A549 (cell line): ENCODE data around the gene TEAD3. TPM values are rescaled to one million over a fixed set of nuclear protein-coding genes. Genes with fewer than 3 reads are reported as not detected.

Source experiments
- ATAC-seq, 2 experiments: fragments of 200-7000 bp in 1 of 2; fragments of >200 bp in 1 of 2; cut with Nextera tagmentation in 1 of 2; cut with Tn5 transposase in 1 of 2; 3 replicates each; pipeline versions ENCODE4 v1.8.0 to v1.9.1; 2018 to 2020; ENCODE audit warnings: mild to moderate bottlenecking in 1 of 2, moderate library complexity in 1 of 2
- CTCF ChIA-PET: fragments of 300-600 bp; sonication (Branson Sonifier 250); formaldehyde crosslinking; extraction: SDS; loops from one replicate; lab custom pipeline; 2021; ENCODE audit warnings: antibody characterized with exemption, inconsistent platforms; lab: Yijun Ruan, JAX
- POLR2A ChIA-PET: fragments of 350-600 bp; formaldehyde crosslinking; extraction: SDS; loops from one replicate; lab custom pipeline; 2021; ENCODE audit warnings: antibody characterized with exemption, inconsistent platforms; lab: Yijun Ruan, JAX
- DNase-seq, 2 experiments: peaks; one replicate each; pipeline versions ENCODE4 v3.0.0 to v3.0.0-alpha.2; 2011 to 2016; ENCODE audit warnings: low read depth in 1 of 2, low spot score in 1 of 2
- FAIRE-seq: peaks from 2 replicates; lab custom pipeline; 2011; peaks lifted over from hg19 to GRCh38; lab: Jason Lieb, UNC
- H3K27ac ChIP-seq, 2 experiments: fragments of >200 bp; sonication (Bioruptor Twin); formaldehyde crosslinking; 3 replicates each; pipeline ENCODE4 v1.5.1; 2016 to 2017
- H3K4me1 ChIP-seq: fragments of >200 bp; sonication (Bioruptor Twin); formaldehyde crosslinking; 3 replicates; pipeline ENCODE4 v1.6.1; 2016
- H3K4me2 ChIP-seq: fragments of >200 bp; sonication (Bioruptor Twin); formaldehyde crosslinking; 3 replicates; pipeline ENCODE4 v1.6.1; 2016
- H3K4me3 ChIP-seq: fragments of >200 bp; sonication (Bioruptor Twin); formaldehyde crosslinking; 3 replicates; pipeline ENCODE4 v1.5.1; 2016
- H3K9me3 ChIP-seq: fragments of >200 bp; sonication (Bioruptor Twin); formaldehyde crosslinking; 3 replicates; pipeline ENCODE4 v1.6.1; 2016
- CBX8 ChIP-seq: fragments of 200-600 bp; sonication (generic); IDR thresholded peaks from 2 replicates; pipeline ENCODE4 v1.6.1; 2016
- FOSB ChIP-seq: fragments of 250-450 bp; sonication (Bioruptor Pico); IDR thresholded peaks from 2 replicates; pipeline ENCODE4 v1.5.0; 2020; ENCODE audit warnings: mild to moderate bottlenecking, moderate library complexity
- FOSL2 ChIP-seq, 2 experiments: fragments of 450-650 bp in 1 of 2; fragments of >200 bp in 1 of 2; sonication (Bioruptor Twin) in 1 of 2; formaldehyde crosslinking; IDR thresholded peaks; 2 replicates each; pipeline versions ENCODE4 v1.5.0 to v1.6.1; 2016 to 2020; ENCODE audit warnings: mild to moderate bottlenecking in 1 of 2, moderate library complexity in 1 of 2
- FOXS1 ChIP-seq: fragments of 250-450 bp; sonication (Bioruptor Pico); IDR thresholded peaks from 2 replicates; pipeline ENCODE4 v1.5.0; 2020; ENCODE audit warnings: mild to moderate bottlenecking, moderate library complexity
- GATA3 ChIP-seq: IDR thresholded peaks from 2 replicates; pipeline ENCODE4 v1.6.1; 2012; ENCODE audit warnings: borderline replicate concordance
- HDAC2 ChIP-seq: fragments of 200-600 bp; sonication (generic); IDR thresholded peaks from 2 replicates; pipeline ENCODE4 v1.6.1; 2016
- HOXA7 ChIP-seq: fragments of 250-450 bp; sonication (Bioruptor Pico); IDR thresholded peaks from 2 replicates; pipeline ENCODE4 v1.5.0; 2020; ENCODE audit warnings: mild to moderate bottlenecking, moderate library complexity
- HOXB13 ChIP-seq: fragments of 250-450 bp; sonication (Bioruptor Pico); IDR thresholded peaks from 2 replicates; pipeline ENCODE4 v1.5.0; 2020; ENCODE audit warnings: low read depth, mild to moderate bottlenecking, moderate library complexity
- HOXB5 ChIP-seq: fragments of 250-450 bp; sonication (Bioruptor Pico); IDR thresholded peaks from 2 replicates; pipeline ENCODE4 v1.5.0; 2020; ENCODE audit warnings: mild to moderate bottlenecking, moderate library complexity
- JUNB ChIP-seq: fragments of >200 bp; sonication (Bioruptor Twin); formaldehyde crosslinking; IDR thresholded peaks from 2 replicates; pipeline ENCODE4 v1.6.1; 2016
- KDM1A ChIP-seq: fragments of 200-600 bp; sonication (generic); IDR thresholded peaks from 2 replicates; pipeline ENCODE4 v1.6.1; 2016; ENCODE audit warnings: low read depth, mild to moderate bottlenecking
- KDM5A ChIP-seq: fragments of 200-600 bp; sonication (generic); IDR thresholded peaks from 2 replicates; pipeline ENCODE4 v1.6.1; 2016; ENCODE audit warnings: antibody characterized with exemption, mild to moderate bottlenecking
- MAFK ChIP-seq: fragments of 450-650 bp; IDR thresholded peaks from 2 replicates; pipeline ENCODE4 v1.6.1; 2014; ENCODE audit not compliant: partially characterized antibody
- MAZ ChIP-seq: fragments of 150-350 bp; IDR thresholded peaks from 2 replicates; pipeline ENCODE4 v1.6.1; 2014; ENCODE audit warnings: antibody characterized with exemption, low read depth, low read length, borderline replicate concordance
- NR3C1 ChIP-seq: fragments of >200 bp; sonication (Bioruptor Twin); formaldehyde crosslinking; IDR thresholded peaks from 3 replicates; pipeline ENCODE4 v1.6.1; 2017
- POLR2A ChIP-seq: IDR thresholded peaks from 2 replicates; pipeline ENCODE4 v1.6.1; 2012; ENCODE audit warnings: mild to moderate bottlenecking, low read length
- RAD21 ChIP-seq, 2 experiments: fragments of >200 bp in 1 of 2; sonication (Bioruptor Twin) in 1 of 2; formaldehyde crosslinking in 1 of 2; IDR thresholded peaks in 1 of 2; conservative IDR thresholded peaks in 1 of 2; 2 replicates in 1 of 2; 3 replicates in 1 of 2; pipeline ENCODE4 v1.6.1; 2012 to 2018; ENCODE audit warnings: inconsistent platforms in 1 of 2
- SMC3 ChIP-seq: fragments of >200 bp; sonication (Bioruptor Twin); formaldehyde crosslinking; IDR thresholded peaks from 3 replicates; pipeline ENCODE4 v1.6.1; 2018; ENCODE audit warnings: inconsistent platforms
- TFCP2L1 ChIP-seq: fragments of 250-450 bp; sonication (Bioruptor Pico); IDR thresholded peaks from 2 replicates; pipeline ENCODE4 v1.5.0; 2021; ENCODE audit warnings: mild to moderate bottlenecking
- TP53 ChIP-seq: fragments of 250-450 bp; sonication (Bioruptor Pico); IDR thresholded peaks from 2 replicates; pipeline ENCODE4 v1.5.0; 2021; ENCODE audit warnings: mild to moderate bottlenecking, moderate library complexity
- ZFP36 ChIP-seq: fragments of 450-650 bp; IDR thresholded peaks from 2 replicates; pipeline ENCODE4 v1.6.1; 2014; ENCODE audit warnings: borderline replicate concordance; ENCODE audit not compliant: partially characterized antibody
- ZNF302 ChIP-seq: fragments of 250-450 bp; sonication (Bioruptor Pico); IDR thresholded peaks from 2 replicates; pipeline ENCODE4 v1.9.0; 2021; ENCODE audit warnings: inconsistent platforms, mild to moderate bottlenecking, moderate library complexity
- WGBS: methylation state at CpG from one replicate; pipeline ENCODE4 v1.1.6; 2017; ENCODE audit errors: missing lambda C conversion rate; 5-methylcytosine and 5-hydroxymethylcytosine counted together
- polyA plus RNA-seq, 4 experiments: library from polyadenylated mRNA; depleted of rRNA in 3 of 4; stranded (reverse); fragments of >200 nt; fragmentation: RNase III in 1 of 4; extraction: RNeasy Plus Mini Kit Qiagen cat#74134 plus additional on column Dnase treatment in 1 of 4; gene quantifications; 2 replicates in 3 of 4; 3 replicates in 1 of 4; pipeline ENCODE4 v1.2.3, GENCODE V29; 2011 to 2017
- TF ChIP-seq, protein P1 (sequence below): fragments of >200 bp; sonication (Bioruptor Twin); formaldehyde crosslinking; IDR thresholded peaks from 2 replicates; pipeline ENCODE4 v1.6.1; 2016
- TF ChIP-seq, protein P2 (sequence below): fragments of 150-350 bp; IDR thresholded peaks from 2 replicates; pipeline ENCODE4 v1.6.1; 2014; ENCODE audit warnings: low read depth, mild to moderate bottlenecking, low read length
- TF ChIP-seq, protein P3 (sequence below): fragments of >200 bp; sonication (Bioruptor Twin); formaldehyde crosslinking; IDR thresholded peaks from 3 replicates; pipeline ENCODE4 v1.5.1; 2016
- TF ChIP-seq, protein P4 (sequence below): IDR thresholded peaks from 2 replicates; pipeline ENCODE4 v1.6.1; 2012; ENCODE audit warnings: low read depth, borderline replicate concordance
- TF ChIP-seq, protein P5 (sequence below): fragments of 250-450 bp; sonication (Bioruptor Pico); IDR thresholded peaks from 2 replicates; pipeline ENCODE4 v1.5.0; 2021; ENCODE audit warnings: mild to moderate bottlenecking, moderate library complexity, borderline replicate concordance

TEAD3 gene
- polyA plus RNA-seq, 2 of the 4 experiments (the other 2 are of a cell fraction), result 2.1 to 4.2 TPM

DNA sequence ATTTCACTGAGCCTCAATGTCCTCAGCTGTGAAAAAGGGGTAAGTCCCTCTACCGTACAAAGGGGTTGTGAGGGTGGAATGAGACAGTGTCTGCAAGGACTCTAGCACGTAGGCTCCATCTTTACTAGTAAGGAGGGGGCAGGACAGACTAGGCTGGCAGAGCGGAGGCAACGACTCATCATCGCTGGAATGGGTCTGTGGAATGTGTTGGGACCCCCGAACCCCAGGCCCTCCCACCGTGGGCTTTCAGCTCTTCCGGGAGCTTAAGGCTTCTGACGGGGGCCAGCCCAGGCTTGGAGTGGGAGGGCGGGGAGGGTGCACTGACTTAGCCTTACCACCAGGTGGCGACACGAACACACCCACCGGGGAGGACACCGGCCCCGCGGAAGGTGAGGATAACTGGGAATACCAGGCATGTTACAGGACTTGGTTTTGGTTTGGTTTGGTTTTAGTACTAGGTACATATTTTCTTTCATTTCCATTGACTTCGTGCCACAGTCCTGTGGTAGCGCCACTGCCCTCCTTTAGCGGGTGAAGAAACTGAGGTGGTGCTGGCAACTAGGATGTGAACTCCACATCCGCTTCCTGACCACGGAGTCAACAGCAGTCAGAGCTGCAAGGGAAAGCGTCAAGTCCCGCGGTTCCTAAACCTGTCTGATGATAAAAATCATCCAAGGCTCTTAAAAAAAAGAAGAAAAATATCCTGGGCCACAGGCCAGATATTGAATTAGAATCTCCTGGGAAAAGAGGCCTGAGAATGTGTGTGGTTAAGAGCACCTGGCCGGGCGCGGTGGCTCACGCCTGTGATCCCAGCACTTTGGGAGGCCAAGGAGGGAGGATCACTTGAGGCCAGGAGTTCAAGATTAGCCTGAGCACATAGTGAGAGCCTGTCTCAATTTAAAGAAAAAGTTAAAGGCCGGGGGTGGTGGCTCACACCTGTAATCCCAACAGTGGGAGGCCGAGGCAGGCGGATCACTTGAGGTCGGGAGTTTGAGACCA lies 26.1 kb upstream of the TEAD3 start:
- CTCF ChIA-PET, result interaction anchor here (0.6 to 5.4 kb wide), 27 partner anchors 8 to 571 kb away, joined by 3 to 67 read pairs (median 4); partner anchors contain the start of gene ARMC12
- WGBS, result 45% methylated on average over 27 of the region's 32 CpGs

DNA sequence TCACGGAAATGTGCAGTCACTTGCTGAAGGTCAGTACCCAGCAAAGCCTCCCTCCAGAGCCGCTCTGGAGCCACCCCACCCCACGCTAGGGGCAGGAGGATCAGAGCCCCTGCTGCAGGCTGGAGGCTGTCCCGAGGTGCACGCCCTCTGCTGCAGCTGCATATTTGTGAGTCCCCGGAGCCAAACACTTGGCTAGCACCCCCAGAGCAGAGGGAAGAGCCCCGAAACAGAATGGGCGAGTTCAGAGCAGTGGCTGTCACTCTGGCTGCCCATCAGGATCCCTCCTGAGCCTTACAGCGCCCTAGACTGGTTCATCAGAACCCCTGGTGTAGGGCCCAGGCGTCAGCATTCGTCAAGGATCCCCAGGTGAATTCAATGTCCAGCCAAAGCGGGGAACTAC lies 25.3 kb upstream of the TEAD3 start:
- ChIA-PET CTCF (interaction anchor here (0.6 to 5.4 kb wide), 15 partner anchors 11 to 572 kb away, joined by 3 to 67 read pairs (median 4); partner anchors contain the start of gene ARMC12), POLR2A (no interaction called here)
- TF ChIP-seq RAD21 (conservative IDR thresholded peaks at IDR 0.05 in 1 of 2, IDR thresholded peaks at IDR 0.05 in 1 of 2), result no peak
- no peak for TF ChIP-seq KDM1A
- TF ChIP-seq GATA3, result no peak
- TF ChIP-seq FOSB, result no peak
- TF ChIP-seq, protein P1, sequence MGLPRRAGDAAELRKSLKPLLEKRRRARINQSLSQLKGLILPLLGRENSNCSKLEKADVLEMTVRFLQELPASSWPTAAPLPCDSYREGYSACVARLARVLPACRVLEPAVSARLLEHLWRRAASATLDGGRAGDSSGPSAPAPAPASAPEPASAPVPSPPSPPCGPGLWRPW, result no peak
- no peak for TF ChIP-seq HDAC2
- TF ChIP-seq, all 56 proteins: peak for 0
- Histone ChIP-seq H3K4me1 (no peaks in the 10 kb centered on the region), H3K9me3 (no peaks in the 10 kb centered on the region), H3K4me2 (no peak overlapping the region), H3K27ac (no peak overlapping the region), H3K4me3 (no peak overlapping the region)
- FAIRE-seq (no peak), DNase-seq (no peak), ATAC-seq (no peak)
- 71% methylated on average over 3 of the region's 12 CpGs for WGBS

More for the DNA sequence above, 26.1 kb upstream of the TEAD3 start:
- no peak overlapping the region for H3K4me3 ChIP-seq
- POLR2A ChIA-PET, result no interaction called here
- TF ChIP-seq SMC3 (peak; percentile 80), MAFK (no peak), FOSL2 (IDR thresholded peaks at IDR 0.05) (no peak), FOSL2 (CRISPR knock-in tag; IDR thresholded peaks at IDR 0.05) (no peak), KDM5A (no peak), RAD21 (conservative IDR thresholded peaks at IDR 0.05 in 1 of 2, IDR thresholded peaks at IDR 0.05 in 1 of 2) (peak; percentile 84), HOXA7 (no peak)
- TF ChIP-seq, protein P2, sequence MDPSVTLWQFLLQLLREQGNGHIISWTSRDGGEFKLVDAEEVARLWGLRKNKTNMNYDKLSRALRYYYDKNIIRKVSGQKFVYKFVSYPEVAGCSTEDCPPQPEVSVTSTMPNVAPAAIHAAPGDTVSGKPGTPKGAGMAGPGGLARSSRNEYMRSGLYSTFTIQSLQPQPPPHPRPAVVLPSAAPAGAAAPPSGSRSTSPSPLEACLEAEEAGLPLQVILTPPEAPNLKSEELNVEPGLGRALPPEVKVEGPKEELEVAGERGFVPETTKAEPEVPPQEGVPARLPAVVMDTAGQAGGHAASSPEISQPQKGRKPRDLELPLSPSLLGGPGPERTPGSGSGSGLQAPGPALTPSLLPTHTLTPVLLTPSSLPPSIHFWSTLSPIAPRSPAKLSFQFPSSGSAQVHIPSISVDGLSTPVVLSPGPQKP, result no peak
- TF ChIP-seq, protein P3, sequence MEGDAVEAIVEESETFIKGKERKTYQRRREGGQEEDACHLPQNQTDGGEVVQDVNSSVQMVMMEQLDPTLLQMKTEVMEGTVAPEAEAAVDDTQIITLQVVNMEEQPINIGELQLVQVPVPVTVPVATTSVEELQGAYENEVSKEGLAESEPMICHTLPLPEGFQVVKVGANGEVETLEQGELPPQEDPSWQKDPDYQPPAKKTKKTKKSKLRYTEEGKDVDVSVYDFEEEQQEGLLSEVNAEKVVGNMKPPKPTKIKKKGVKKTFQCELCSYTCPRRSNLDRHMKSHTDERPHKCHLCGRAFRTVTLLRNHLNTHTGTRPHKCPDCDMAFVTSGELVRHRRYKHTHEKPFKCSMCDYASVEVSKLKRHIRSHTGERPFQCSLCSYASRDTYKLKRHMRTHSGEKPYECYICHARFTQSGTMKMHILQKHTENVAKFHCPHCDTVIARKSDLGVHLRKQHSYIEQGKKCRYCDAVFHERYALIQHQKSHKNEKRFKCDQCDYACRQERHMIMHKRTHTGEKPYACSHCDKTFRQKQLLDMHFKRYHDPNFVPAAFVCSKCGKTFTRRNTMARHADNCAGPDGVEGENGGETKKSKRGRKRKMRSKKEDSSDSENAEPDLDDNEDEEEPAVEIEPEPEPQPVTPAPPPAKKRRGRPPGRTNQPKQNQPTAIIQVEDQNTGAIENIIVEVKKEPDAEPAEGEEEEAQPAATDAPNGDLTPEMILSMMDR, result peak; percentile 78
- peak; percentile 55 to 65 for DNase-seq
- no peak overlapping the region for H3K27ac ChIP-seq
- no peaks in the 10 kb centered on the region for H3K4me1 ChIP-seq
- ATAC-seq, result peak; percentile 93 to 96
- no peak for FAIRE-seq
- peak overlapping the region; percentile 41; the same call in 2 of the 3 replicates for H3K4me2 ChIP-seq
- H3K9me3 ChIP-seq, result no peaks in the 10 kb centered on the region

DNA sequence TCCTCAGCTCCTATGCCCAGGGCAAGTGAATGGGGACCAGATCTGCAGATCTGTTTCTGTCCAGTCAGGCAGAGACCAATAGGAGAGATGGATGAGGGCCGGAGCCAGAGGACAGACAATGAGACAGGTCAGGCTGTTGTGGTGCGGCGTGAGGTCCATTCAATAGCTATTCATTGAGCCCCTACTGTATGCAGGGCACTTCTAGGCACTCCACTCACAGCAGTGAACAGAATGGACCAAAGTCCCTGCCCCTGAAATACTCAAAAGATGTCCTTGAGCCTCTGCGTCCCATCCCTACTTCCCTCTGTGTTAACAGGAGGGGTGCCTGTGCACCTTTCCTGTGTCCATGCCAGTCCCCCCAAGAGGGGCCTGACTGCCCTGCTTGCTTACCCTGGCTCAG lies 24.4 kb upstream of the TEAD3 start:
- no peak overlapping the region for H3K4me3 ChIP-seq
- H3K4me1 ChIP-seq, result no peaks in the 10 kb centered on the region
- H3K27ac ChIP-seq, result no peak overlapping the region
- FAIRE-seq (no peak), ATAC-seq (0 out of 6 replicates have a peak, but pooled peaks of 1 of the 2 experiments have one; percentile 8), DNase-seq (no peak)
- H3K4me2 ChIP-seq, result no peak overlapping the region
- POLR2A ChIA-PET, result no interaction called here
- WGBS, result 83% methylated on average over 4 of the region's 4 CpGs
- H3K9me3 ChIP-seq, result no peaks in the 10 kb centered on the region
- CTCF ChIA-PET, result interaction anchor here (0.7 to 5.4 kb wide), 4 partner anchors 12 to 1168 kb away, joined by 3 to 67 read pairs (median 6); partner anchors contain the start of gene ARMC12
- no peak for TF ChIP-seq TP53 (CRISPR knock-in tag)
- no peak for TF ChIP-seq HOXA7
- TF ChIP-seq TFCP2L1 (CRISPR knock-in tag), result no peak
- no peak for TF ChIP-seq ZFP36
- TF ChIP-seq POLR2A, result no peak
- no peak for TF ChIP-seq FOXS1 (CRISPR knock-in tag)
- TF ChIP-seq, protein P4, sequence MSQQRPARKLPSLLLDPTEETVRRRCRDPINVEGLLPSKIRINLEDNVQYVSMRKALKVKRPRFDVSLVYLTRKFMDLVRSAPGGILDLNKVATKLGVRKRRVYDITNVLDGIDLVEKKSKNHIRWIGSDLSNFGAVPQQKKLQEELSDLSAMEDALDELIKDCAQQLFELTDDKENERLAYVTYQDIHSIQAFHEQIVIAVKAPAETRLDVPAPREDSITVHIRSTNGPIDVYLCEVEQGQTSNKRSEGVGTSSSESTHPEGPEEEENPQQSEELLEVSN, result no peak
- TF ChIP-seq HOXB5 (CRISPR knock-in tag), result no peak
- no peak for TF ChIP-seq JUNB
- TF ChIP-seq NR3C1, result no peak
- TF ChIP-seq HOXB13 (CRISPR knock-in tag), result no peak
- TF ChIP-seq MAZ, result no peak
- TF ChIP-seq MAFK, result no peak
- no peak for TF ChIP-seq CBX8
- TF ChIP-seq, protein P5, sequence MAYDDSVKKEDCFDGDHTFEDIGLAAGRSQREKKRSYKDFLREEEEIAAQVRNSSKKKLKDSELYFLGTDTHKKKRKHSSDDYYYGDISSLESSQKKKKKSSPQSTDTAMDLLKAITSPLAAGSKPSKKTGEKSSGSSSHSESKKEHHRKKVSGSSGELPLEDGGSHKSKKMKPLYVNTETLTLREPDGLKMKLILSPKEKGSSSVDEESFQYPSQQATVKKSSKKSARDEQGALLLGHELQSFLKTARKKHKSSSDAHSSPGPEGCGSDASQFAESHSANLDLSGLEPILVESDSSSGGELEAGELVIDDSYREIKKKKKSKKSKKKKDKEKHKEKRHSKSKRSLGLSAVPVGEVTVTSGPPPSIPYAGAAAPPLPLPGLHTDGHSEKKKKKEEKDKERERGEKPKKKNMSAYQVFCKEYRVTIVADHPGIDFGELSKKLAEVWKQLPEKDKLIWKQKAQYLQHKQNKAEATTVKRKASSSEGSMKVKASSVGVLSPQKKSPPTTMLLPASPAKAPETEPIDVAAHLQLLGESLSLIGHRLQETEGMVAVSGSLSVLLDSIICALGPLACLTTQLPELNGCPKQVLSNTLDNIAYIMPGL, result no peak
- TF ChIP-seq FOSB, result no peak
- no peak for TF ChIP-seq FOSL2 (IDR thresholded peaks at IDR 0.05)
- TF ChIP-seq FOSL2 (CRISPR knock-in tag; IDR thresholded peaks at IDR 0.05), result no peak
- no peak for TF ChIP-seq ZNF302 (CRISPR knock-in tag)
